GM18873 (cell line): Measurements from ENCODE around the gene GRAMD2A.

Source experiments
- ATAC-seq: cut with Tn5 transposase; IDR thresholded peaks from one replicate; pipeline ENCODE4 v1.9.1; 2021; ENCODE audit warnings: mild to moderate bottlenecking, moderate library complexity, moderate number of reproducible peaks; ENCODE audit not compliant: unreplicated experiment, low FRiP score

The GRAMD2A gene

GRCh38 chr15:72197460-72198355, at the start of gene GRAMD2A:
Gene GRAMD2A, minus strand, starts transcription at chr15:72197787.
- ATAC-seq, result no peak

- ATAC-seq, result no peak
Observed at GRCh38 chr15:72242775-72243370, 45.3 kb upstream of the GRAMD2A start.

GRCh38 chr15:72239652-72240051, 42.1 kb upstream of the GRAMD2A start:
- ATAC-seq, result no peak

- ATAC-seq, result no peak
Observed at GRCh38 chr15:72238586-72238985, 41.0 kb upstream of the GRAMD2A start.

GRCh38 chr15:72237853-72238224, 40.3 kb upstream of the GRAMD2A start:
- no peak for ATAC-seq

GRCh38 chr15:72237029-72237852, 39.7 kb upstream of the GRAMD2A start:
- no peak for ATAC-seq

GRCh38 chr15:72236381-72237003, 38.9 kb upstream of the GRAMD2A start:
- ATAC-seq, result no peak

GRCh38 chr15:72235298-72235697, 37.7 kb upstream of the GRAMD2A start:
- ATAC-seq, result no peak

- ATAC-seq, result no peak
Observed at GRCh38 chr15:72233769-72234168, 36.2 kb upstream of the GRAMD2A start.

GRCh38 chr15:72231833-72232478, 34.4 kb upstream of the GRAMD2A start:
- ATAC-seq, result no peak

GRCh38 chr15:72231066-72231832, 33.7 kb upstream of the GRAMD2A start, which contains the start of gene PKM:
Gene PKM, minus strand, starts transcription at chr15:72231190. Its CDS starts 12,093 bp downstream, at chr15:72219097.
- peak; percentile 32 for ATAC-seq

- ATAC-seq, result peak; percentile 1
Observed at GRCh38 chr15:72230197-72231065, 32.8 kb upstream of the GRAMD2A start.

- ATAC-seq, result no peak
Observed at GRCh38 chr15:72229947-72230196, 32.3 kb upstream of the GRAMD2A start.

GRCh38 chr15:72229076-72229946, 31.7 kb upstream of the GRAMD2A start:
- ATAC-seq, result no peak

- no peak for ATAC-seq
Observed at GRCh38 chr15:72227720-72228119, 30.1 kb upstream of the GRAMD2A start.

- ATAC-seq, result no peak
Observed at GRCh38 chr15:72227192-72227586, 29.6 kb upstream of the GRAMD2A start.

- no peak for ATAC-seq
Observed at GRCh38 chr15:72223278-72223677, 25.7 kb upstream of the GRAMD2A start.

GRCh38 chr15:72222393-72222792, 24.8 kb upstream of the GRAMD2A start:
- ATAC-seq, result no peak
